OCI-LY1 (cell line): ENCODE results near the gene BAX.

Experiments used
- H2AFZ ChIP-seq: fragments of 200-600 bp; sonication (generic), shearing (Covaris generic); 2 replicates; pipeline ENCODE4 v1.6.0; 2014; ENCODE audit warnings: antibody characterized with exemption, mild to moderate bottlenecking, low read length
- H3F3A ChIP-seq: fragments of 200-600 bp; sonication (generic), shearing (Covaris generic); 2 replicates; pipeline ENCODE4 v1.6.0; 2014; ENCODE audit warnings: mild to moderate bottlenecking, antibody characterized with exemption, low read length, moderate library complexity; ENCODE audit not compliant: insufficient read depth
- H3K27ac ChIP-seq: fragments of 200-600 bp; sonication (generic); 2 replicates; pipeline ENCODE4 v1.5.1; 2014; ENCODE audit warnings: low read length, mixed run types, mild to moderate bottlenecking, low read depth; ENCODE audit not compliant: poor library complexity, severe bottlenecking
- H3K27me3 ChIP-seq: fragments of 200-600 bp; sonication (generic); 2 replicates; pipeline ENCODE4 v1.6.0; 2014; ENCODE audit warnings: antibody characterized with exemption, mild to moderate bottlenecking, low read length, moderate library complexity; ENCODE audit not compliant: insufficient read depth
- H3K36me3 ChIP-seq: fragments of 200-600 bp; sonication (generic); 2 replicates; pipeline ENCODE4 v1.6.1; 2014; ENCODE audit warnings: mild to moderate bottlenecking, antibody characterized with exemption, low read length, moderate library complexity, mixed read lengths; ENCODE audit not compliant: insufficient read depth
- H3K4me1 ChIP-seq: fragments of 200-600 bp; sonication (generic); 2 replicates; pipeline ENCODE4 v1.5.1; 2014; ENCODE audit warnings: mild to moderate bottlenecking, low read length, moderate library complexity; ENCODE audit not compliant: insufficient read depth, severe bottlenecking
- H3K4me2 ChIP-seq: fragments of 200-600 bp; sonication (generic), shearing (Covaris generic); 2 replicates; pipeline ENCODE4 v1.6.1; 2014; ENCODE audit warnings: low read length
- H3K4me3 ChIP-seq: fragments of 200-600 bp; sonication (generic); 2 replicates; pipeline ENCODE4 v1.5.1; 2014; ENCODE audit warnings: low read length, low read depth, mild to moderate bottlenecking, mixed read lengths; ENCODE audit not compliant: poor library complexity, severe bottlenecking
- H3K79me2 ChIP-seq: fragments of 200-600 bp; shearing (Covaris generic); 2 replicates; pipeline ENCODE4 v1.6.1; 2016; ENCODE audit warnings: mixed run types, low read length, mixed read lengths; ENCODE audit not compliant: insufficient read depth
- H3K9ac ChIP-seq: fragments of 200-600 bp; sonication (generic), shearing (Covaris generic); 2 replicates; pipeline ENCODE4 v1.6.1; 2014; ENCODE audit warnings: mild to moderate bottlenecking, low read length, mixed read lengths
- H3K9me2 ChIP-seq: fragments of 200-600 bp; sonication (generic), shearing (Covaris generic); 2 replicates; pipeline ENCODE4 v1.6.1; 2014; ENCODE audit warnings: low read depth, mild to moderate bottlenecking, low read length, mixed read lengths
- H3K9me3 ChIP-seq: fragments of 200-600 bp; shearing (Covaris generic); 2 replicates; pipeline ENCODE4 v1.6.1; 2014; ENCODE audit warnings: low read length, mixed read lengths
- H4K20me1 ChIP-seq: fragments of 200-600 bp; sonication (generic), shearing (Covaris generic); 2 replicates; pipeline ENCODE4 v1.6.0; 2016; ENCODE audit warnings: mild to moderate bottlenecking, low read length; ENCODE audit not compliant: insufficient read depth
- CTCF ChIP-seq: fragments of 200-600 bp; sonication (generic), shearing (Covaris generic); IDR thresholded peaks from 2 replicates; pipeline ENCODE4 v1.5.1; 2017; ENCODE audit warnings: mild to moderate bottlenecking, antibody characterized with exemption, low read length, moderate library complexity, mixed read lengths
- EZH2 ChIP-seq: fragments of 200-600 bp; sonication (generic), shearing (Covaris generic); IDR thresholded peaks from 2 replicates; pipeline ENCODE4 v1.8.0; 2017; ENCODE audit warnings: borderline replicate concordance, mixed run types, mild to moderate bottlenecking, antibody characterized with exemption, low read length, moderate library complexity, mixed read lengths

BAX gene

GRCh38 chr19:48988286-48988685 lies 33.6 kb downstream of the BAX start:
- TF ChIP-seq EZH2 (no peak), CTCF (no peak)
- Histone ChIP-seq H3K4me2 (no peak overlapping the region), H3K4me1 (peaks cover 24% of the 10 kb centered on the region), H3F3A (no peaks in the 10 kb centered on the region), H3K9ac (no peak overlapping the region), H3K9me2 (no peaks in the 10 kb centered on the region), H4K20me1 (no peaks in the 10 kb centered on the region), H3K27me3 (no peaks in the 10 kb centered on the region), H2AFZ (no peak overlapping the region), H3K4me3 (no peak overlapping the region), H3K9me3 (no peaks in the 10 kb centered on the region), H3K79me2 (0 out of 2 replicates have a peak, but pooled peaks cover 6% of the 10 kb centered on the region), H3K36me3 (peaks cover 37% of the 10 kb centered on the region), H3K27ac (peak overlapping the region; percentile 70)

- Histone ChIP-seq H3F3A (no peaks in the 10 kb centered on the region), H3K9me2 (no peaks in the 10 kb centered on the region), H3K9ac (no peak overlapping the region), H3K4me1 (peaks cover 24% of the 10 kb centered on the region), H3K27ac (no peak overlapping the region), H3K79me2 (peaks cover 6% of the 10 kb centered on the region; the same call in 1 of the 2 replicates), H3K36me3 (peaks cover 34% of the 10 kb centered on the region), H4K20me1 (no peaks in the 10 kb centered on the region), H3K27me3 (no peaks in the 10 kb centered on the region), H3K4me3 (no peak overlapping the region), H2AFZ (no peak overlapping the region), H3K4me2 (no peak overlapping the region), H3K9me3 (no peaks in the 10 kb centered on the region)
- TF ChIP-seq EZH2 = no peak
- TF ChIP-seq CTCF = no peak
Observed at GRCh38 chr19:48988860-48989259, 34.2 kb downstream of the BAX start.

- H3K9me3 ChIP-seq = no peaks in the 10 kb centered on the region
- no peaks in the 10 kb centered on the region for H4K20me1 ChIP-seq
- no peak overlapping the region for H2AFZ ChIP-seq
- H3K9ac ChIP-seq = no peak overlapping the region
- no peak overlapping the region for H3K4me3 ChIP-seq
- H3K27ac ChIP-seq = no peak overlapping the region
- H3K9me2 ChIP-seq = no peaks in the 10 kb centered on the region
- H3K4me1 ChIP-seq = peaks cover 31% of the 10 kb centered on the region
- H3K36me3 ChIP-seq = peaks cover 30% of the 10 kb centered on the region
- no peak for TF ChIP-seq EZH2
- no peak for TF ChIP-seq CTCF
- H3F3A ChIP-seq = no peaks in the 10 kb centered on the region
- no peak overlapping the region for H3K4me2 ChIP-seq
- no peaks in the 10 kb centered on the region for H3K27me3 ChIP-seq
- peaks cover 16% of the 10 kb centered on the region for H3K79me2 ChIP-seq
Observed at GRCh38 chr19:48989701-48990291, 35.1 kb downstream of the BAX start.
